Placental pericyte (primary cell): ENCODE data around the gene APBB1IP. TPM values are rescaled to one million over a fixed set of nuclear protein-coding genes. Genes with fewer than 3 reads are reported as not detected.

Source experiments
- small RNA-seq: library from RNA; depleted of rRNA; stranded (forward); fragments of <200 nt; gene quantifications from one replicate; pipeline ENCODE3, GENCODE V24; 2012; ENCODE audit warnings: low replicate concordance
- total RNA-seq: library from RNA; depleted of rRNA; stranded (reverse); fragments of >200 nt; gene quantifications from 2 replicates; pipeline ENCODE4 v1.2.3, GENCODE V29; 2012

Gene APBB1IP
- 1.3 and 2.7 TPM in 2 replicates for total RNA-seq

GRCh38 chr10:26437637-26438461 lies at the start of gene APBB1IP:
Gene APBB1IP (plus strand): TSS chr10:26438341. CDS start chr10:26492327, 53,986 bp downstream.

Small RNAs within 50 kb of the gene (small RNA-seq; reads per million reads assigned to genes)
- gene RNA5SP307 = not detected

Other genes with a start within 250 kb of the APBB1IP start
- gene GAD2, start 221.6 kb upstream of the APBB1IP start, total RNA-seq = not detected in 2 replicates